GM04503 (cell line): ENCODE measurements around the gene ADCY6.

ENCODE experiments used
- DNase-seq: peaks from one replicate; pipeline ENCODE4 v3.0.0-alpha.2; 2012; ENCODE audit warnings: low read depth

ADCY6 gene

GRCh38 chr12:48783432-48783831 lies 5.5 kb downstream of the ADCY6 start:
- DNase-seq = no peak

GRCh38 chr12:48782457-48783395 lies 6.2 kb downstream of the ADCY6 start:
- DNase-seq = no peak

GRCh38 chr12:48781750-48782456 lies 7.0 kb downstream of the ADCY6 start:
- no peak for DNase-seq

- no peak for DNase-seq
Measured at GRCh38 chr12:48780381-48781025, 8.4 kb downstream of the ADCY6 start.

- no peak for DNase-seq
Measured at GRCh38 chr12:48779869-48780268, 9.0 kb downstream of the ADCY6 start.

- no peak for DNase-seq
Measured at GRCh38 chr12:48777501-48778400, 11.1 kb downstream of the ADCY6 start.

GRCh38 chr12:48776956-48777355 lies 11.9 kb downstream of the ADCY6 start:
- no peak for DNase-seq

- DNase-seq = no peak
Measured at GRCh38 chr12:48775991-48776649, 12.8 kb downstream of the ADCY6 start.

- DNase-seq = no peak
Measured at GRCh38 chr12:48775299-48775698, 13.6 kb downstream of the ADCY6 start.

GRCh38 chr12:48774516-48774915 lies 14.4 kb downstream of the ADCY6 start:
- DNase-seq = no peak

GRCh38 chr12:48773686-48774085 lies 15.2 kb downstream of the ADCY6 start:
- DNase-seq = no peak

- no peak for DNase-seq
Measured at GRCh38 chr12:48771588-48772112, 17.2 kb downstream of the ADCY6 start.

GRCh38 chr12:48770756-48771155 lies 18.1 kb downstream of the ADCY6 start:
- DNase-seq = no peak

- DNase-seq = no peak
Measured at GRCh38 chr12:48768736-48769135, 20.2 kb downstream of the ADCY6 start.

GRCh38 chr12:48768147-48768546 lies 20.7 kb downstream of the ADCY6 start:
- no peak for DNase-seq

GRCh38 chr12:48767521-48767920 lies 21.4 kb downstream of the ADCY6 start:
- DNase-seq = no peak

GRCh38 chr12:48767047-48767446 lies 21.8 kb downstream of the ADCY6 start:
- no peak for DNase-seq

GRCh38 chr12:48765753-48766162 lies 23.1 kb downstream of the ADCY6 start:
- no peak for DNase-seq

GRCh38 chr12:48764521-48764920 lies 24.4 kb downstream of the ADCY6 start:
- DNase-seq = no peak

GRCh38 chr12:48758737-48759136 lies 30.2 kb downstream of the ADCY6 start:
- no peak for DNase-seq

- DNase-seq = no peak
Measured at GRCh38 chr12:48758186-48758585, 30.7 kb downstream of the ADCY6 start.
